Type B pancreatic cell (in vitro differentiated cells): ENCODE data around the gene ZDHHC8. TPM values are rescaled to one million over a fixed set of nuclear protein-coding genes. Genes with fewer than 3 reads are reported as not detected.

Experiments used
- DNase-seq: peaks from one replicate; pipeline ENCODE4 v3.0.0; 2021; ENCODE audit warnings: mixed read lengths; ENCODE audit not compliant: unreplicated experiment; ENCODE audit errors: extremely low spot score
- H3K27ac Mint-ChIP-seq: 2 replicates; pipeline ENCODE4 v1.8.0; 2021; ENCODE audit warnings: mild to moderate bottlenecking, mixed read lengths
- H3K27me3 Mint-ChIP-seq: 2 replicates; pipeline ENCODE4 v1.8.0; 2021; ENCODE audit warnings: mixed read lengths
- H3K36me3 Mint-ChIP-seq: 2 replicates; pipeline ENCODE4 v1.8.0; 2021; ENCODE audit warnings: mixed read lengths
- H3K4me1 Mint-ChIP-seq: one replicate; pipeline ENCODE4 v1.8.0; 2021; ENCODE audit warnings: mixed read lengths; ENCODE audit not compliant: unreplicated experiment
- H3K4me3 Mint-ChIP-seq: 2 replicates; pipeline ENCODE4 v1.8.0; 2021; ENCODE audit warnings: mild to moderate bottlenecking, mixed read lengths
- H3K9me3 Mint-ChIP-seq: 2 replicates; pipeline ENCODE4 v1.8.0; 2021; ENCODE audit warnings: mixed read lengths
- total RNA-seq: library from RNA; stranded (reverse); gene quantifications from 2 replicates; pipeline ENCODE4 v1.2.1, GENCODE V29; 2021; ENCODE audit warnings: low replicate concordance
- TF ChIP-seq, protein P1 (sequence below): fragments of 200-600 bp; sonication (generic); conservative IDR thresholded peaks from 2 replicates; pipeline ENCODE4 v1.5.0; 2021; ENCODE audit warnings: antibody characterized with exemption, mild to moderate bottlenecking

Gene ZDHHC8
- total RNA-seq, 1 donor from 2014 or later: 73.6 TPM

DNA sequence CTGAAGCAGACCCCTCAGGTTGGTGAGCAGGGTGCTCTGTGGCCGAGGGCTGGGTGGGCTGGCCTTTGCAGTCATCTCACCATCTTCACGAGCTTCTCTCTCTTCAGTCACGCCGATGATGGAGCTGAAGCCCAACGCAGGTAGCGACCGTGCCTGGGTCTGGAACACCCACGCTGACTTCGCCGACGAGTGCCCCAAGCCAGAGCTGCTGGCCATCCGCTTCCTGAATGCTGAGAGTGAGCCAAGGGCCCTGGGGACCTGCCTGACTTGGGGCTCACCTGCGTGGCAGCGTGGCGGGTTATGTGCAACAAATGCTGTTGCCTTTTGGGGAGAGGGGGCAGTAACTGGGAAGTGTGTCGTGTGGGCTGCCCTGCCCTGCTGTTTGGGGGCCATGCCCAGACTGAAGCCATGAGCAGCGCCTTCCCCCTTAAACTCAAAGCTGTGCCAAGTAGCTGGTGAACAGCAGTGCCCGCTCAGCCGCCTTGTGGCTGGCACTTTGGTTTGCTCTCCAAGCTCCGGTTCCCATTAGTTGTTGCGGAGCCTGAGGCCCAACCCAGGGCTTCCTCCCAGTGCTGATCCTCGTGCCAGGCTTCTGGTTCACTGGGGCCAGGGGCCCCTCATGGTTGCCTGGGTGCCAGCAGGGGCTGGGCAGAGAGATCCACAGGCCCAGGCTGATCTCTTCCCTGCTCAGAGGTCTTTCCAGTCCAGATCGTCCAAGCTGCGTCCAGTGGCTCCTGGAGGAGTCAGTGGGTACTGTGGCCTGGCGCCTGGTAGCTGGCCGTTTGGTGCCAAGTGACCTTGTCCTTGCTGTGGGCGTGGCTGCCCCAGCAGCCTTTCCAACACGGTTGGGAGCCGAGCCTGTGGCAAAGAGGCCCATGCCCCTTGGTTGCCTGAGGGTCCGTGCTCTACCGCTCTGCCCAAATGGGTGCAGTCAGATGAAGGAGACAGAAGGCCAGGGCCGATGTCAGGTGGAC lies 6.1 kb upstream of the ZDHHC8 start:
- Mint-ChIP-seq H3K4me1 (no peaks in the 10 kb centered on the region), H3K4me3 (no peak overlapping the region), H3K36me3 (no peaks in the 10 kb centered on the region), H3K9me3 (no peaks in the 10 kb centered on the region), H3K27ac (no peak overlapping the region), H3K27me3 (no peaks in the 10 kb centered on the region)
- no peak for DNase-seq
- TF ChIP-seq, protein P1, sequence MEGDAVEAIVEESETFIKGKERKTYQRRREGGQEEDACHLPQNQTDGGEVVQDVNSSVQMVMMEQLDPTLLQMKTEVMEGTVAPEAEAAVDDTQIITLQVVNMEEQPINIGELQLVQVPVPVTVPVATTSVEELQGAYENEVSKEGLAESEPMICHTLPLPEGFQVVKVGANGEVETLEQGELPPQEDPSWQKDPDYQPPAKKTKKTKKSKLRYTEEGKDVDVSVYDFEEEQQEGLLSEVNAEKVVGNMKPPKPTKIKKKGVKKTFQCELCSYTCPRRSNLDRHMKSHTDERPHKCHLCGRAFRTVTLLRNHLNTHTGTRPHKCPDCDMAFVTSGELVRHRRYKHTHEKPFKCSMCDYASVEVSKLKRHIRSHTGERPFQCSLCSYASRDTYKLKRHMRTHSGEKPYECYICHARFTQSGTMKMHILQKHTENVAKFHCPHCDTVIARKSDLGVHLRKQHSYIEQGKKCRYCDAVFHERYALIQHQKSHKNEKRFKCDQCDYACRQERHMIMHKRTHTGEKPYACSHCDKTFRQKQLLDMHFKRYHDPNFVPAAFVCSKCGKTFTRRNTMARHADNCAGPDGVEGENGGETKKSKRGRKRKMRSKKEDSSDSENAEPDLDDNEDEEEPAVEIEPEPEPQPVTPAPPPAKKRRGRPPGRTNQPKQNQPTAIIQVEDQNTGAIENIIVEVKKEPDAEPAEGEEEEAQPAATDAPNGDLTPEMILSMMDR: no peak

DNA sequence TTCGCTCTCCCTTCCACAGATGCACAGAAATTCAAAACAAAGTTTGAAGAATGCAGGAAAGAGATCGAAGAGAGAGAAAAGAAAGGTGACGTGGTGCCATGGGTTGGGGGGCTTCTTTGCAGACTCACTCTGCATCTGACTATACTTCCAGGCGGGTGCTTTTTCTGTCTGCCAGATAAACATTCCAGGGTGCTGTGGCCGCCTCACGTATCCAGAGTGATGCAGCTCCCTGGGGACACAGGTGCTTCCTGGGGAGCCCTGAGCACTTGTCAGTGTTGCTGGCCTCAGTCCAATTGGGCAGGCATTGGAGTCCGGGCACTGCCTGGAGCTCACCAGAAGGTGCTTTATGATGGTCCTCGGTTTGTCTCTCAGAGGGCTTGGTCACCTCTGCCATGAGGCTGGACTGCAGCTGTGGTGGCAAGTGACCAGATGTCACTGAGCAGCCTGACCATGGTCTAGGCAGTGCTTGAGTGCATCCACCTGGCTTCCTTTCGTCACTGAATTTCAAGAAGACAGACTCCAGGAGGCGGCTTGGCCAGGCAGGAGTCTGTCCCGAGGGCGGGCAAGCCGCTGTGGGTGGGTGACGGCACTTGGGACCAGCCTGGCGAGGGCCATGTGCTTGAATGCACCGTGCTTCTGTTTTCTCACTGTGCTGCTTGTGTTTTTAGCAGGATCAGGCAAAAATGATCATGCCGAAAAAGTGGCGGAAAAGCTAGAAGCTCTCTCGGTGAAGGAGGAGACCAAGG lies 5.1 kb upstream of the ZDHHC8 start:
- Mint-ChIP-seq H3K27ac (no peak overlapping the region), H3K9me3 (no peaks in the 10 kb centered on the region), H3K4me3 (no peak overlapping the region), H3K4me1 (no peaks in the 10 kb centered on the region), H3K36me3 (no peaks in the 10 kb centered on the region), H3K27me3 (no peaks in the 10 kb centered on the region)
- no peak for DNase-seq
- TF ChIP-seq, protein P1: no peak

DNA sequence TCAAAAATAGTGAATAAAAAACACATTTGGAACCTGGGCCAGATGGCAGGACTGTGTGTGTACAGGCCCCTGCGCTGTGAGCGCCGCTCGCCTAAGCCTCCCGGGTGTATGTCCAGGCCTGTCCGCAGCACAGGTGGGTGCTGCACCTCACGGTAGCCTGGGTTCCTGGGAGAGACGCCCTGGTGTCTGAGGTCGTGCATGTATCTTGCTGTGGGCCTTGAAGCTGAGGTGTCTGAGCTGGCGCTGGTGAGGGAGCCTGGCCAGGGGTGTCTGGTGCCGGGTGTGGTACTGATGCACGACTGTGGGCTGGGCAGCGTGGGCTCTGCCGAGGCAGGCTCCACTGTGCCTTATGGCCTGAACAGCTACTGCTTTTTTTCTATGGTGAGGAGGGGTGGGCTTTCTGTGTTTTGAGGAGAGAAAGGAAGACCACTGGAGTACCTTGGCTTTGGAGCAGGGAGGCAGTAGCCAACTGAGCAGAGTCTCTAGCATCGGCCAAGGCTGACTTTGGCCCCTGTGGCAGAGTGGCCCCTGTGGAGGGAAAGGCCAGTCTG lies 4.2 kb upstream of the ZDHHC8 start:
- Mint-ChIP-seq H3K4me1 (no peaks in the 10 kb centered on the region), H3K27ac (no peak overlapping the region), H3K27me3 (no peaks in the 10 kb centered on the region), H3K9me3 (no peaks in the 10 kb centered on the region), H3K4me3 (no peak overlapping the region), H3K36me3 (no peaks in the 10 kb centered on the region)
- no peak for DNase-seq
- TF ChIP-seq, protein P1: no peak

DNA sequence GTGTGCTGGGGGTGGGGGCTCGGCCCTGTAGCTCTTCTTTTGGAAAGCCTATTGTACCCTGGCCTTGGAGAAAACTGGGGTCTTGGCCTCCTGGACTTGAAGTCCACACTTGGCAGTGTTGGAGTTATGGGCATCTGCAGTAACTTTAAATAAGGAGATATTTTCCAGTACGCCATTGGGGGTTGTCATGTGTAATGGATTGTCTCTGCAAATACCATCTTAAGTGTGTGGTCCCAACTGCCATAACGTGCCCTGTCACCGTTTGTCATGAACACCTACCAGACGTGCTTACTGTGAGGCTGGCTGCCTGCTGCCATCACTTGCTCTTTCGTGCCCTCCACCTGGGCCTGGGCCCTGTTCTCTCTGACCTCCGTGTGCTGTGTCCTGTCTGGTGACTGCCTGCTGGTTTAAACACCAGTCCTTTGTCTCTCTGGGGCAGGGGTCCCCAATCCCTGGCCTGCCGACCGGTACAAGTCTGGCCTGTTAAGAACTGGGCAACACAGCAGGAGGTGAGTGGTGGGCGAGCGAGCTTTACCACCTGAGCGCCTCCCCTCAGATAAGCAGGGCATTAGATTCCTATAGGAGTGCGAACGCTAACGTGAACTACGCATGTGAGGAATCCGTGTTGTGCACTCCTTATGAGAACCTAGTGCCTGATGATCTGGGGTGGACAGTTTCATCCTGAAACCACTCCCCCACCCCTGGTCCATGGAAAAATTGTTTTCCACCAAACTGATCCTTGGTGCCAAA lies 3.6 kb upstream of the ZDHHC8 start:
- H3K9me3 Mint-ChIP-seq: no peaks in the 10 kb centered on the region
- H3K4me1 Mint-ChIP-seq: no peaks in the 10 kb centered on the region
- H3K4me3 Mint-ChIP-seq: no peak overlapping the region
- TF ChIP-seq, protein P1: no peak
- H3K27ac Mint-ChIP-seq: no peak overlapping the region
- no peak for DNase-seq
- no peaks in the 10 kb centered on the region for H3K27me3 Mint-ChIP-seq
- no peaks in the 10 kb centered on the region for H3K36me3 Mint-ChIP-seq

DNA sequence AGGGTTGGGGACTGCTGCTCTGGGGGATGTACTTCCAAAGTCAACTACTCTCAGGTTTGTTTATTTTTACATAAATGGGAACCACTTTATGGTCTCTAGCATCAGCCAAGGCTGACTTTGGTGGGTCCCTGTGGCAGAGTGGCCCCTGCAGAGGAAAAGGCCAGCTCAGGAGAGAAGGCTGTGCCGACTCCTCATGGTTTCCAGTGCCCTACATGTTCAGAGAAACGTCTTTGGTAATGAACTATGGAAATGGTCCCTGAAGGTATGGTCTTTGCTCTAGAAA lies 3.0 kb upstream of the ZDHHC8 start:
- no peaks in the 10 kb centered on the region for H3K27me3 Mint-ChIP-seq
- TF ChIP-seq, protein P1: no peak
- no peak for DNase-seq
- H3K4me1 Mint-ChIP-seq: no peaks in the 10 kb centered on the region
- no peaks in the 10 kb centered on the region for H3K9me3 Mint-ChIP-seq
- no peaks in the 10 kb centered on the region for H3K36me3 Mint-ChIP-seq
- H3K27ac Mint-ChIP-seq: peak overlapping the region; percentile 3
- no peak overlapping the region for H3K4me3 Mint-ChIP-seq
